IPS DF 4.7 (cell line): ENCODE measurements around the gene MSL1.

Experiments used
- DNase-seq: peaks from one replicate; pipeline ENCODE4 v3.0.0-alpha.2; 2013; ENCODE audit warnings: low spot score; ENCODE audit errors: extremely low read depth

The MSL1 gene

DNA sequence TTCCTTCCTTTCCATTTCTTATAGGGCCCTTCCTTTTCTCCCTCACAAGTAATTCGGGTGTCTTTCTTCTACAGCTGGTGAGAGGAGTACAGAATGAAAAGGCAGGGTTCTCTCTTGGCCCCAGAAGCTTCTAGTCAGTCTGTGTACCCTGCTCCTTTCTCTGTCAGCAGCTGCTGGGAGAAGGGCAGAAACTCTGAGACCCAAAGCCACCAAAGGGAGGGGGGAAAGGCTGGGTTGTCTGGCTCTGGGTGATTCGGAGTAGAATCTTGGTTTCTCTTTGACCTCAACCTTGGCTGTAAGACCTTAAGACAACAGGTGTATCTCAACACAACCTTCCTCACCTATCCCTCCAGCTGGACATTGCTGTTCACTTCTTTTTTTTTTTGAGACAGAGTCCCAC, 18.1 kb upstream of the MSL1 start:
- no peak for DNase-seq

DNA sequence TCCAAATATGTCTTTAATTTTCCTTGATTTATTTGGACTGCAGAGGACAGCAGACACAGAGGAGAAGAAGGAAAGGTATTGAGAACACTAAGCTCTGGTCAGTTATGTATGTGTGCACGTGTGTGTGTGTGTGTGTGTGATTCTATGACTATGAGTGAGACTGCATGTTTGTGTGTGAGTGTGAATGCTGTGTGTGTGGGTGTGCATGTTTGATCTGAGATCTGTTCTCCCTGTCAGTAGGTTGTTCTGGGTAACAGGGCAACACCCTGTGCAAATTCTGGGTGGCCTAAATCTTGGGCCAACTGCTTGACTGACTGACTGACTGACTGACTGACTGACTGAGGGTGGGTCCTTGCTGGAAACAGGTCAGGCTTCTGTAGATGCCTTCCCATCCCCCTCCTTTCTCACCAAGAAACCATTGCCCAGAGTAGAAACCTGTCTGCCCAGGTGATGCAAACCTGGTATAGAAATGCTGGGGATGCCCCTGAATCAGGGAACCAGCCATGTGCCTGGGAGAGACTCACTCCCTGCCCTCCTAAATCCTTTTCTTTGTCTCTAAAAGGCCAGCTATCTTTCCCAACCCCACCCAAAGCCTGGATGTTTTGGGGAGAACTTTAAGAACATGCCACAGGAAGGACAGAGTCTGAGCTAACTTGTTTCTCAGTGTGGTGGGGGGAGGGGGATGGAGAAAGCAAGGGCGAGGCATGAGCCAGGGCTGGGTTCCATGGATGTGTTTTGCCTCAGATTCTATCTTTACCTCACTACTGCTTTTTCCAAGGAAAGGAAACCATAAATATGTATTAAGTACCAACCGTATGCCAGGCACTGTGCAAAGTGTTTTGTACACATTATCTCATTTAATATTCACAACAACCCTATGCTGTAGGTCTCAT, 16.9 kb upstream of the MSL1 start:
- no peak for DNase-seq

DNA sequence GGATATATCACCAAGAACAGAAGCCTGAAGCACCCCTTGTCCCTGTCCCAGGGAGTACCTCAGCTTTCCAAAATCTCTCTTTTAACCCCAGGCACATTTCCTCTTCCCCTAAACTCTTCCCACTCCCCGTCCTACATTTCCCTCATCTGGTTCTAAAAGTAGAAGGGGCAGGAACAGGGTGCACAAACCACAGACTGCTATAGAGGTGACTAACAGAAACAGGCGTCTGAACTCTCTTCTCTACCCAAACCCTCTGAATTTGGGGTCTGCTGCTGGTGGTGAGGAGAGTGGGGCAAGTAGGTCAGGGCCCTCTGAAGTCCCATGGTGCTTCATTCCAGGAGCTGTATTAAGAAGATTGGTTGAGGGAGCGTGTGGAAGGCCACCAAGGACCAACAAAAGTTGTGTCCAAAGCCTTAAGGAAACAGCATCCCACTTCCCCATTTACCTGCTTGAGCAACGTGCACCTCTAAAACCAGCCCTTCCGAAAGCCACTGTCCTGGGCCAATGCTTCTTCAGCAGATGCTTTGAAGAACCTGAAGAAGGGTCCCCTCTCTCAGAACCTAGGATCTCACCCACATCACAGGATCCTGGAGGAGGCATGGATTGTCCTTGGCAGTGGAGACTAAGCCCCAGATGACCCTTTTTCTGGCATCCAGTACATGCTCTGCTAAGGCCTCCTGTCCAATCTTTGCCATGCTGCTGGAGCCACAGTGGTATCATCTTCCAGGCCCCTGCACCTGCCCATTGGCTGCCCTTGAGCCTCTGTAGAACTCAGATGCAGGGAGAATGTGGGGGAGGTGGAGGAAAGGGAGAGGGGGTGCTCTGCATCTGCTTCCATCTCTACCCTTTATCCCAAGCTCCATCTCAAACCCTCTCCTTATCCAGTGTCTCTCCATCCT, 15.7 kb upstream of the MSL1 start:
- no peak for DNase-seq

DNA sequence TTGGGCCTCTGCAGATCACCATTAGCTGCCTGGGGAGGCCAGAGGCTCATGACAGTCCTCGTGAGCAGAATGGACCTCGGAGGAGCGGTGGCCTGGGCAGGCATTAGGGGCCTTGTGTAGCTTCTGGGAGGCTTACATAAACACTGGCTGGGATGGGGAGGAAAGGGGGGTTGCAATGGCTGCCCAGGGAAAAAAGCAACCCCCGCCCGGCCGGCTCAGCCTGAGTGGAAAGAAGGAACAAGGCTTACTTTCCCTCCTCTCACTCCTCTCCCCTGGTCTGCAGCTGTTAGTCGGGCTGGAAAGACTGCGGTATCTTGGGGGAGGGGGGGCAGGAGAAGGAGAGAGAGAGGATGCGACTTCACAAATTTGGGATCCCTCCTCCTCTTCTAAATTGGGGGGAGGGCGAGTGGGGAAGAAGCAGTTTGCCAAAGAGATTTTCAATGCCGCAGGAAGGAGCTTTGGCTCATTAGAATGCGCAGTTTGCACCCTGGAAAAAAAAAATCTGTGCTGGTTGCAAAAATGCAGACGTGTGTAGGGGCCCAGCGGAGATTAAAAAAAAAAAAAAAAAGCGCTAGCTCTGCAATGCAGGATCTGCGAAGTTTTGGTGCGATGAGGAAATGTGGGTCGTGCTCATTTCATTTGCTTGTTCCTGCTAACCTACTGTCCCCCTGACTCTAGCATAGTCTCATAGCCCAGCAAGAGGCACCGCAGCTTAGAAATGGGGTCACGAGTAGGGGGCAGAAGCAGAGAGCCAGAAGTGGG, 14.8 kb upstream of the MSL1 start:
- DNase-seq: no peak

DNA sequence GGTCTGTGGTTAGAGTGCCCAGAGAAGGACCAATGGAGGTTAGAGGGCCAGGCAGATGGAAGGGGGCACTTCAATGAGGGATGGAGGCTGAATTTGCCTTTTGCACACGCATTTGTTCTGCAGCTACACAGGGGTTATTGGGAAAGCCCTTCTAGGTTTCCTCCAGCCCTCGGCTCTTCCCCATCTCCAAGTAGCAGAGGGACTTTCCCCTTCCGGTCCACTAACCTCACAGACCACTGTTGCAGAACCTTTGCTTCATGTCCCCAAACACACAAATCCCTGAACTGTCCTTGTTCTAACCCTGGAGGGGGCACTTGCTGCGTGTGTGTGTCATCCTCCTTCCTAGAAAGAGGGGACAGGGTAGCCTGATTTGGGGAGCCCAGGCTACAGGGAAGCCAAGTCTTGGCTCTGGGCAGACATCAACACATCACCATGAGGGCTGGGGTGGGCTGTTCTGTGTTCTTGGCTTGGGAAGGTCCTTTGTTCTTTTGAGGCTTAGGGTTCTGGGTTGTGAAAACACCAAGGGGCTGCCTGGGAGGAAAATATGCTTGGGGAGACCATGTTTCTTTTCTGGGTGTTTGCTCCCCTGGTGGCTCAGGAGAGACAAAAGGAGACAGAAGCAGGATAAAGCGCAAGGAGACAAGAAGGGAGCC, 14.1 kb upstream of the MSL1 start:
- DNase-seq: no peak

DNA sequence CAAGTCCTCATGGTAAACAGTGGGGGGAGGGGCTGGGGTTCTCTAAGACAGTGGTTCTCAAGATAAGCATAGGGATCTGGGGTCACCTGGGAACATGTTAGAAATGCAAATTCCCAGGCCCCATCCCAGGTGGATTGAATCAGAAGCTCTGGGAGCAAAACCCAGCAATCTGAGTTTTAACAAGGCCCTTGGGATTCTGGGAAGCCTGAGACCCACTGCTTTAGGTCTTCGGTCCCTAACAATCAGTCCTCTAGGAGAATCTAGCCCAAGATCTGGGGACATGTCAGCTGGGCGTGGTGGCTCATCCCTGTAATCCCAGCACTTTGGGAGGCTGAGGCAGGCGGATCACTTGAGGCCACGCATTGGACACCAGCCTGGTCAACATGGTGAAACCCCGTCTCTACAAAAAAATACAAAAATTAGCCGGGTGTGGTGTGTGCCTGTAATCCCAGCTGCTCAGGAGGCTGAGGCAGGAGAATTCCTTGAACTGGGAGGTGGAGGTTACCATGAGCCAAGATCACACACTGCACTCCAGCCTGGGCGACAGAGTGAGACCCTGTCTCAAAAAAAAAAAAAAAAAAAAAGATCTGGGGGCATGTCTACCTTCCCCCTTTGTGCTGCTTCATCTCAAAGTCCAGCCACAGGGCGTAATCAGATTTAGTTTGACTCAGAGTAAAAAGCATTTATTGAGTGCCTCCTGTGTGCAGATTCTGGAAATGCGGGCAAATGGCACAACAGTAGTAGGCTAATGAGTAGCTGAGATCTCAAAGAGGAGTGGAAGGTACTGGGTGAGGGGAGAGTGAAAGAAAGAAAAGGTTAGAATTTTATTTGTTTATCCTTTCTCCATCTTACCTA, 12.6 kb upstream of the MSL1 start:
- DNase-seq: no peak

DNA sequence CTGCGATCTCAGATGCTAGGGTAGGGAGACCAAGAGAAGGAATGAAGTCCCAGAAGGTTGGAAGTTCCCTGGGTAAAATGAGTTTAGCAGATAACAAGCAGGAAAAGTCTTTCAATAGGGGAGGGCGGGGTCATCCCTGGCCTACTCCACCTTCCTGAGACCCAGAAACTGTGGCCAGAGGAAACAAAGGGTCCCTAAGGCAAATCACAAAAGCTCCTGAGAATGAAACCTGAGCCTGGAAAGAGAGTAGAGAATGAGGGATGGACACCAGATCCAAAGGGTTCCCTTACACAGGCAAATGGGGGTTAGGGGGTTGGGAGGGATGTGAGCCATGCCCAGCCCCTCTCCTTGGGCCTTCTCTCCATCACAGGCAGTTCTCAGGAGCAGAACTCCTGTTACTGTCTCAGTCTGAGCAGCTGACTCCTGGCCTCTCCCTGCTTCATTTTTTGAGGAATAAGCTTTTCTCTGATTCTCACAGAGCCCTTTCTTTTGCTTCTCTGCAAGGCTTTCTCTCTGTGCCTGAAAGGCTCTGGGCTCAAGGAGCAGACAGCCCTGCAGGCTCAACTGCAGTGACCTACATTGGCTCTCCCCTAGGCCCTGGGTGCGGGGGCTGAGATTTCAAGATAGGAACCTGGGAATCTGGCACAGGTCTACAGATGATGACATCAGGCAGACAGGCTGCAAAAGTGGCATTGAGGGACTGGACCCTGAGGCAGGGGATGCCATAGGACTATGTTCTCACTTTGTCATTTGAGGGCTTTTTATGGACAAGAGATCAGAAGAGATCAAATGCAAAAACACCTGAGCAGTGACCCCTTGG, 11.5 kb upstream of the MSL1 start:
- DNase-seq: no peak

DNA sequence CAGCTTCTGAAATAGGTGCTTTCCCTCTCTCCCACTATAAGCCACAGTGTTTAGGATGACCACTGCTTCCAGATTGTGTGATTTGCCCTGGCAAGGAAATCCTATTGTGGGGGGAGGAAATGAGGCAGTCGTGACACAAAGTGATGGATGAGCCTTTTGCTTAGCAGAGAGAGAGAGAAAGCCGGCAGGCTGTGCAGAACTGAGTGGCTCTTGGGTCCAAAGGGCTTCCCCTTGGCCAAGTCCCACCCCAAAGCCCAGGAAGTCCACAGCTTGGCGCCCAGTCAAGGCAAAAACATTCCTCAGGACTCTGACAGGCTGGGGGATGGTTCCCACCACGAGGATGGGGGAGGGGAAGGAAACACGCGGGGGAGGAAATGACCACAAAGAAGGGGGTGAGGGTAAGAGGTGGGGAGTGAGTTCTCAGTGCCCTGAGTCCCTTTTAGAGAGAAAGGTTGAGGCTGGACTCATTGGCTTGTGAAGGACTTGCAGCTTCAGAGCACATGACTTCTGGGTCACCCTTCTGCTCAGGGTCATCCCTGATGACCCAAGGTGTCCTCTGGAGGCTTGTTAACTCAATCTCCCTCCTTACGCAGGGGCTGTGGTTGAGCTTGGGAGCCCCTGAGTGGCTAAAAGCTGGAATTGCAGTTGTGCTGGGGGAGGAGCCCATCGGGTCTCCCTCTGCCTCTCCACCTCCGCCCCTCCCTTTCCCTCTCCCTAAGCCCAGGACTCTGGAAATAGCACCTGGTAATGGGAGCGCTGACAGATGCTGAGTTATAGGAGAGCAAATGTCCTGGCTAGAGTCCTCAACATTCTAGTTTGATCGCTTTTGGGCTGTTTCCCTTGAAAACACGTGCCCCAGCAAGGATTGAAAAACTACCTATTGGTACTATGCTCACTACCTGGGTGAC, 10.3 kb upstream of the MSL1 start:
- peak; percentile 90 for DNase-seq

DNA sequence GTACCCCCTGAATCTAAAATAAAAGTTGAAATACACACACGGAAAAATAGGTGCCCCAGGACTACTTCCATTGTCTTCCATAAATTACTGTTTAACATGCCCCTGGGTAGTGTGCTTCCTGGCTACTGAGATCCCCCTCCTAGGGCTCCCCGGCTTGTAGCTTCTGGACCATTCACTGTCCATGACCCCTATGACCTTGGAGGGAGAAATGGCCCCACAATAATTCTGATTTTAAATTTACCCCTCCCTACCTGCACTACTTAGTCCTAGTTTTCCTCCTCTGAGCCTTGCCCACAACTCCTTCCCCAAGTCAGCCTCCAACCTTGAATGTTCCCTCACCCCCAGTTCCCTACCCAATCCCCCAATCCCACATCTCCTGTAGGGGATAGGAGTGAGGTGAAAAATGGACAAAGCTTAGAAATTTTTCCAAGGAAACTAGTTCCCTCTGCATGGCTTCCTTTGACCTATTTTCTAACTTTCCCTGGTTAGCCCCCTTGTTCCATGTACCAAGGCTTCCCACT, 9.5 kb upstream of the MSL1 start:
- DNase-seq: no peak

DNA sequence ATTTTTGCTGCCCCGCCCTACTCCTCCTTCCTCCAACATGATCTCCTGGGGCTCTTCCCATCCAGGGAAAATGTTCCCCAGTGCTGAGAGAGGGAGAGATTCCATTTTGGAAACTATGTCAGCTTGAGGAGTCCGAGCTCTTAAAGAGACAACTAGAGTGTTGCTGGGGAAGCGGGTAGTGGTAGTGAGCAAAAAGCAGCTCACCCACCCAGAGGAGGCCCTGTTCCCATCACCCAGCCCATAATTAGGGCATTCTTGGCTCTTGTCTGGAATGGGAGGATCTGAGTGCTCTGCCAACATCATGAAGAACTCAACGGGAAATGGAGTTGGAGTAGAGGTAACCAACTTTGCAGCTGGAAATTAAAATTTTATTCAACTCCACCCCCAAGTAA, 9.1 kb upstream of the MSL1 start:
- DNase-seq: no peak

DNA sequence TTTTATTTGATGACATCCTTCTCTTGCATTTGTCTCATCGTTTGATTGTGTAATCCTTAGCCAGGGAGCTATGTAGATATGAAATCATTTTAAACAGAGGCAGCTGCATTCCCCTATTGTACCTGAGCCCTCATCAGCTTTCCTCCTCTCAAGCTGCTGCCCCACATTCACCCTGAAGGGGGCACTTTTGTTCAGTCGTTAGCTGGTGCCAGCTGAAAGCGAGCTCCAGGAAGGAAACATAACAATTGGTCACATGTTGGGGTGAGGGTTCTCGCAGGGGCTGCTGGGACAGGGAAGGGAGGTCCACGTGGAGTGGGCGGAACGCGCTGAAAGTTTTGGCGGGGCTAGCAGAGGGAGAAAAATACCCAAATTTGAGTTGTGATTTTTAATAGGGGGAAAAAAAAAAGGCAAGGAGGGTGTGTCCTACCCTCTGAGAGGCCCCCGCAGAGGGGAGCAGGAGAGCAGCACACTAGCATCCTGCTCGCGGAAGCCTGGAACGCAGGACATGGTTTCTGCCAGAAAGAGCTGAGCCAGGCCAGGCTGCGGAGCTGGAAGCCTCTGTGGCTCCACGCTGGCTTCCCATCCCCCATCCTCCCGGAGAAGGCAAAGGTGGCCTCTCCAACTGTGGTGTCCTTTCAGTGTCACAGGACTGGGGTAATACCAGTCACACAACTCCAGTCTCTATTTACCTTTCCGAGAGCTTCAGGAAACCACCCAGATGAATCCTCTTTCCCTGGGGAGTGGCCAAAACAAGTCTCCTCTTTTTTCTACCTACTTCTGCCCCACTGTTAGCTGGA, 8.5 kb upstream of the MSL1 start:
- DNase-seq: peak; percentile 86

DNA sequence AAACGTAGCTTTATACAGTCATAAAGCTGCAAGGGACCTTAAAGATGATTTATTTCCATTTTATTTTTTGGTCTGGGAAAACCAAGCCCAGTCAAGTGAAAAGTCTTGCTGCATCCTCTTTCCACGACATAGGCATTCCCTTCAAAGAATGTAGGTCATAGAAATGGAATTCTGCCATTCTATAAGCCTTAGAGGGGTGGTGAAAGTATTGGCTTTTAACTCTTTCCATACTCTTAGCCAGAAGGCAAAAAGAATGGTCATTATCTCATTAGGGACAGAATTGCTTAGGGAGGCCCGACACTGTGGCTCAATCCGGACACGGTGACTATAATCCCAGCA, 7.9 kb upstream of the MSL1 start:
- DNase-seq: no peak

DNA sequence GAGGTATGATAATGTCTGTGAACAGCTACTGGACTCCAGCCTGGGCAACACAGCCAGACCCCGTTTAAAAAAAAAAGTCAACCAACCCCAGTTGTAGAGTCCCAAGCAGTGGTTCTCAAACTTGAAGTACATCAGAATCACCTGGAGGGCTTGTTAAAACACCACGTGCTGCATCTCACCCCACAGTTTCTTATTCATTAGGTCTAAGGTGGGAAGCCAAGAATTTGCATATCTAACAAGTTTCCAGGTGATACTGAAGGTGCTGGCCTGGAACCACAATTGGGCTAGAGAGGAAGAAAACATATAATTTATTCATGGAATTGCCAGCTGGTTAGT, 6.7 kb upstream of the MSL1 start:
- no peak for DNase-seq

DNA sequence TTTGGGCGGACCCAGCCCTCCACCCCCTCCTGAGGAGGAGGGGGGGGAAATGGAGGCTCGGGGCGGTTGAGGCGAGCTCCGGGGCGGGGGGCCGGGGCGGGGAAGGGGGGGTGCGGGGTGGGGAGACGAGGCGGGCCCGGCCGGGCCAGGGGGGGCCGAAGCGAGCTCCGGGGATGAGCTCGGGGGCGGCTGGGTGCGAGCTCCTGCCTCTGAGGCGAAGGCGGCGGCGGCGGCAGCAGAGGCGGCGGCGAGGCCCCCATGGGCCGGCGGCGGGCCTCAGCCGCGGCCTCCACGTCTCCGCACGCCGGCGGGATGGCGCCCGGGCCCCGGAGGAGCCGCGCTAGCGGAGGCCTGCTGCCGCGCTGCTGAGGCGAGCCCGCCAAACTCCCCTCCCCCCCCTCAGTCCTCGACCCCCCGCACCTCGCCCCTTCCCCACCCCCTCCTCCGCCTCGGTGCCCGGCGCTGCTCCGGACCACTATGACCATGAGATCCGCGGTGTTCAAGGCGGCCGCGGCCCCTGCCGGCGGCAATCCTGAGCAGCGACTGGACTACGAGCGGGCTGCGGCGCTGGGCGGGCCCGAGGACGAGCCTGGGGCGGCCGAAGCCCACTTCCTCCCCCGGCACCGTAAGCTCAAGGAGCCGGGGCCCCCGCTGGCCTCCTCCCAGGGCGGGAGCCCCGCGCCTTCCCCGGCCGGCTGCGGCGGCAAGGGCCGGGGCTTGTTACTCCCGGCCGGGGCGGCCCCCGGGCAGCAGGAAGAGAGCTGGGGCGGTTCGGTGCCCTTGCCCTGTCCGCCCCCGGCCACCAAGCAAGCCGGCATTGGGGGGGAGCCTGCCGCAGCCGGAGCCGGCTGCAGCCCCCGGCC, 596 bp downstream of the MSL1 start:
- no peak for DNase-seq

DNA sequence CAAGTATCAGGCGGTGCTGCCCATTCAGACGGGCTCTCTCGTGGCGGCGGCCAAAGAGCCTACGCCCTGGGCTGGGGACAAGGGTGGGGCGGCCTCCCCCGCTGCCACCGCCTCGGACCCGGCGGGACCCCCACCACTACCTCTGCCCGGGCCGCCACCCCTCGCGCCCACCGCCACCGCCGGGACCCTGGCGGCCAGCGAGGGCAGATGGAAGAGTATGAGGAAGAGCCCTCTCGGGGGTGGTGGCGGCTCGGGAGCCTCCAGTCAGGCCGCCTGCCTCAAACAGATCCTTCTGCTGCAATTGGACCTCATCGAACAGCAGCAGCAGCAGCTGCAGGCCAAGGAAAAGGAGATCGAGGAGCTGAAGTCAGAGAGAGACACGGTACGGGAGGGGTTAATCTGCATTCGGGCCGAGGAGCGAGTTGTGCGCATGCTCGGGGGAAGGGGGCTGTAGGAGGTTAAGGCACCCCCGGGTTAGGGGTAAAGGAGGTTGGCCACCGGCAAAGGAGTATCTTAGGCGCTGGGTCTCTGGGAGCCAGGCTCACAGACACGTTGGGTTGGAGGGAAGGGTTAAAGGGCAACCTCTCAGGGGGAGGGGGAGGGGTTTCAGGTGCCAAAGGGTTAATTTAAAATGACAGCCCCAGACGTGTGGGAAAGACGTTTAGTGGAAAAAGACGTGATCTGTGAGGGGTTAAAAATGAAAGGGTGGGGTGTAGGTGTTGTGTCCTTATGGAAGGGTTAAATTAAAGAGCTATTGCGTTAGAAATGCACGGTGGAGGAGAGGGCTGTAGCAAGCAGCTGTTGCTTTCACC, 1.4 kb downstream of the MSL1 start:
- DNase-seq: no peak

DNA sequence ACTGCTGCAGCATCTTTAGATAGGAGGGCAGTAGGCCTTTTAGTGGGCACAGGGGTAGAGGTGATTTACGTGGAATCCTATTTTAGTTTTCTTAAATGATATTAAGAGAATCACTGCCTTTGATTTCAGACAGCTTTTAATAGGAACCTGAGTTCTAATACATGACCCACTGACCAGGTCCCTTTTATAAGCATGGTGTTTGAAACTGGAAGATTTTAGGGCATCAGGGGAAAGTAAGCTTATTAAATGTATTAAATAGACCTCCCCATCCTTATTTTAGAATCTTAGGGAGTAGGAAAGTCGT, 2.0 kb downstream of the MSL1 start:
- no peak for DNase-seq
